Colonic mucosa (tissue), 4 donors: ENCODE data around the gene ATF3. TPM values are rescaled to one million over a fixed set of nuclear protein-coding genes. Genes with fewer than 3 reads are reported as not detected.

Experiments used
- DNase-seq: peaks from one replicate; pipeline ENCODE4 v3.0.0-alpha.2; 2020
- H3K27ac ChIP-seq: fragments of 200-600 bp; one replicate; pipeline ENCODE4 v1.8.0; 2021
- H3K27me3 ChIP-seq: fragments of 200-600 bp; one replicate; pipeline ENCODE4 v1.8.0; 2021
- H3K36me3 ChIP-seq: fragments of 200-600 bp; one replicate; pipeline ENCODE4 v1.8.0; 2021
- H3K4me1 ChIP-seq: fragments of 200-600 bp; one replicate; pipeline ENCODE4 v1.8.0; 2021; ENCODE audit warnings: mild to moderate bottlenecking
- H3K4me3 ChIP-seq: fragments of 200-600 bp; one replicate; pipeline ENCODE4 v1.8.0; 2021
- H3K9ac ChIP-seq, 2 donors: one replicate each; pipeline ENCODE4 v1.7.0; 2013; ENCODE audit warnings: control low read depth in 2 of 2, low read depth in 2 of 2, low read length in 2 of 2
- H3K9me3 ChIP-seq: fragments of 200-600 bp; one replicate; pipeline ENCODE4 v1.8.0; 2021
- CTCF ChIP-seq: fragments of 200-600 bp; IDR thresholded peaks from one replicate; pipeline ENCODE4 v1.8.0; 2022; ENCODE audit warnings: antibody characterized with exemption, mild to moderate bottlenecking
- intact Hi-C: fragments of 100-400 bp; cut with DNase I; formaldehyde crosslinking; loops from one replicate; pipeline ENCODE4 v1.14.1; 2022
- total RNA-seq, 2 donors: library from RNA; stranded (reverse); fragmentation: NEBNext Ultra II Directional in 1 of 2; extraction: Animal tissue kit (Norgen Biotek cat#: 25700) in 1 of 2; gene quantifications; one replicate each; pipeline ENCODE4 v1.2.1, GENCODE V29; 2021
- donor health status: healthy.
- donor health status: DM: no; HTN: no; CAD: no.
- donor health status: DM: no; HTN: no; CAD: no.

Gene ATF3
- total RNA-seq, 2 donors from 2014 or later: 17.7 to 34.0 TPM

- H3K4me3 ChIP-seq: no peak overlapping the region
- no peak overlapping the region for H3K27ac ChIP-seq
- no peaks in the 10 kb centered on the region for H3K4me1 ChIP-seq
- intact Hi-C loops: no loop called here
- no peaks in the 10 kb centered on the region for H3K27me3 ChIP-seq
- H3K9me3 ChIP-seq: no peaks in the 10 kb centered on the region
- no peak overlapping the region for H3K9ac ChIP-seq
- H3K36me3 ChIP-seq: no peaks in the 10 kb centered on the region
- no peak for DNase-seq
- TF ChIP-seq CTCF: no peak
These were observed 21.3 kb upstream of the ATF3 start for GRCh38 chr1:212587016-212587887.

GRCh38 chr1:212587888-212588510, 20.6 kb upstream of the ATF3 start:
- Histone ChIP-seq H3K27ac (no peak overlapping the region), H3K9me3 (no peaks in the 10 kb centered on the region), H3K4me3 (no peak overlapping the region), H3K9ac (no peak overlapping the region), H3K36me3 (no peaks in the 10 kb centered on the region), H3K4me1 (no peaks in the 10 kb centered on the region), H3K27me3 (no peaks in the 10 kb centered on the region)
- intact Hi-C loops: no loop called here
- no peak for TF ChIP-seq CTCF
- DNase-seq: no peak

- intact Hi-C loops: no loop called here
- Histone ChIP-seq H3K27ac (no peak overlapping the region), H3K27me3 (no peaks in the 10 kb centered on the region), H3K9me3 (no peaks in the 10 kb centered on the region), H3K9ac (no peak overlapping the region), H3K4me3 (no peak overlapping the region), H3K4me1 (no peaks in the 10 kb centered on the region), H3K36me3 (no peaks in the 10 kb centered on the region)
- TF ChIP-seq CTCF: no peak
- DNase-seq: no peak
These were observed 19.1 kb upstream of the ATF3 start for GRCh38 chr1:212589446-212589845.

- H3K9ac ChIP-seq: no peak overlapping the region
- no peak for TF ChIP-seq CTCF
- no peaks in the 10 kb centered on the region for H3K9me3 ChIP-seq
- no peak overlapping the region for H3K4me3 ChIP-seq
- no peaks in the 10 kb centered on the region for H3K27me3 ChIP-seq
- intact Hi-C loops: no loop called here
- no peak for DNase-seq
- H3K27ac ChIP-seq: no peak overlapping the region
- no peaks in the 10 kb centered on the region for H3K4me1 ChIP-seq
- no peaks in the 10 kb centered on the region for H3K36me3 ChIP-seq
These were observed 16.6 kb upstream of the ATF3 start for GRCh38 chr1:212591922-212592321.

- Histone ChIP-seq H3K27ac (no peak overlapping the region), H3K9ac (no peak overlapping the region), H3K9me3 (no peaks in the 10 kb centered on the region), H3K27me3 (no peaks in the 10 kb centered on the region), H3K4me1 (no peaks in the 10 kb centered on the region), H3K4me3 (no peak overlapping the region), H3K36me3 (no peaks in the 10 kb centered on the region)
- intact Hi-C loops: no loop called here
- no peak for TF ChIP-seq CTCF
- DNase-seq: no peak
These were observed 14.7 kb upstream of the ATF3 start for GRCh38 chr1:212593821-212594251.
